AG10803 (cell line): ENCODE measurements around the gene CACNA2D4.

ENCODE experiments used
- DNase-seq: peaks from one replicate; pipeline ENCODE4 v3.0.0; 2010; ENCODE audit warnings: low read depth
- H3K4me3 ChIP-seq: 2 replicates; pipeline ENCODE4 v1.5.1; 2011; ENCODE audit warnings: mild to moderate bottlenecking, low read length, control low read depth
- CTCF ChIP-seq: conservative IDR thresholded peaks from 2 replicates; pipeline ENCODE4 v1.5.1; 2011; ENCODE audit warnings: mild to moderate bottlenecking, low read length, control low read depth, inconsistent platforms

Gene CACNA2D4

GRCh38 chr12:1777798-1778197, 140.7 kb downstream of the CACNA2D4 start:
- TF ChIP-seq CTCF: no peak
- peak; percentile 82 for DNase-seq
- H3K4me3 ChIP-seq: no peak overlapping the region

- DNase-seq: peak; percentile 74
- TF ChIP-seq CTCF: no peak
- no peak overlapping the region for H3K4me3 ChIP-seq
Observed at GRCh38 chr12:1776170-1776921, 142.1 kb downstream of the CACNA2D4 start.

GRCh38 chr12:1773937-1774655, 144.4 kb downstream of the CACNA2D4 start:
- H3K4me3 ChIP-seq: no peak overlapping the region
- TF ChIP-seq CTCF: no peak
- DNase-seq: peak; percentile 66

GRCh38 chr12:1769809-1770494, 148.5 kb downstream of the CACNA2D4 start:
- no peak for DNase-seq
- TF ChIP-seq CTCF: no peak
- no peak overlapping the region for H3K4me3 ChIP-seq

GRCh38 chr12:1768615-1769014, 149.8 kb downstream of the CACNA2D4 start:
- no peak for TF ChIP-seq CTCF
- peak; percentile 53 for DNase-seq
- no peak overlapping the region for H3K4me3 ChIP-seq

GRCh38 chr12:1767407-1768090, 150.9 kb downstream of the CACNA2D4 start:
- no peak overlapping the region for H3K4me3 ChIP-seq
- TF ChIP-seq CTCF: no peak
- DNase-seq: no peak
